GM10248 (cell line): Measurements from ENCODE around the gene PPP1R14C.

Experiments used
- CTCF ChIA-PET: fragments of 300-600 bp; sonication (Branson Sonifier 250); formaldehyde crosslinking; extraction: SDS; loops from one replicate; lab custom pipeline; 2021; ENCODE audit warnings: antibody characterized with exemption; lab: Yijun Ruan, JAX
- POLR2A ChIA-PET: fragments of 350-650 bp; sonication (Branson Sonifier 250); formaldehyde crosslinking; extraction: SDS; loops from one replicate; lab custom pipeline; 2020; ENCODE audit warnings: antibody characterized with exemption; lab: Yijun Ruan, JAX
- DNase-seq: peaks from one replicate; pipeline ENCODE4 v3.0.0; 2012; ENCODE audit errors: extremely low spot score
- TF ChIP-seq, protein P1 (sequence below): IDR thresholded peaks from 2 replicates; pipeline ENCODE4 v1.5.1; 2012; ENCODE audit warnings: mild to moderate bottlenecking, low read depth; ENCODE audit errors: extremely low read depth, missing control alignments, control extremely low read depth

PPP1R14C gene, protein sequence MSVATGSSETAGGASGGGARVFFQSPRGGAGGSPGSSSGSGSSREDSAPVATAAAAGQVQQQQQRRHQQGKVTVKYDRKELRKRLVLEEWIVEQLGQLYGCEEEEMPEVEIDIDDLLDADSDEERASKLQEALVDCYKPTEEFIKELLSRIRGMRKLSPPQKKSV

DNA sequence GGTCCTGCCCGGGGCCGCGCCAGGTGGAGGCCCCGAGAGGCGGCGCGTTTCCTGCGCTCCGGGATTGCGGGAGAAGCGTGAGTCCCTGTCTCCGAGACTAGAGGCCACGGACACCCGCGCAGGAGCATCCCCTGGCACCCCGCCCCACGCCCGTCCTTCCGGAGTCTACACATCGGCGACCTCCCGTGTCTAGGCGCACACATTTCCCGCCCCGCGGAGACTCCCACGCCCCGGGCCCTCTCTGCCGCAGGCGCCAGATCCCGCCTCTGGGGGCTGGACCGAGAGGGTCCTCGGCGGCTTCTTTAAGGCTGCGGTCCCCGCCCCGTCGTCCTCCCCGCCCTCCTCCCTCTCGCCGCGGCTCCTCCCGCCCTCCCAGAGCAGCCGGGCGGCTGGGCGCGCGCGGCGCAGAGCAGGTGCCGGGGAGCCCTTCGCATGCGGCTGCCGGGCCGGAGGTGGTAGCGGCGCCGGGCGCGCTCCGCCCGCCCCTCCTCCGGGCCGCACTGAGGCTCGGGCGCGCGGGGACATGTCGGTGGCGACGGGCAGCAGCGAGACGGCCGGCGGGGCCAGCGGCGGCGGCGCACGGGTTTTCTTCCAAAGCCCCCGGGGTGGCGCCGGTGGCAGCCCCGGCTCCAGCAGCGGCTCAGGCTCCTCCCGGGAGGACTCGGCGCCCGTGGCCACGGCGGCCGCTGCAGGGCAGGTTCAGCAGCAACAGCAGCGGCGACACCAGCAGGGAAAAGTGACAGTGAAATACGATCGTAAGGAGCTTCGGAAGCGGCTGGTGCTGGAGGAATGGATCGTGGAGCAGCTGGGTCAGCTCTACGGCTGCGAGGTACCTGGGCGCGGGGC, at the start of gene PPP1R14C:
Gene PPP1R14C (plus strand): TSS at position 375 of the 846 bp plus-strand sequence. CDS start 149 bp downstream, at position 524.
- TF ChIP-seq, protein P1, sequence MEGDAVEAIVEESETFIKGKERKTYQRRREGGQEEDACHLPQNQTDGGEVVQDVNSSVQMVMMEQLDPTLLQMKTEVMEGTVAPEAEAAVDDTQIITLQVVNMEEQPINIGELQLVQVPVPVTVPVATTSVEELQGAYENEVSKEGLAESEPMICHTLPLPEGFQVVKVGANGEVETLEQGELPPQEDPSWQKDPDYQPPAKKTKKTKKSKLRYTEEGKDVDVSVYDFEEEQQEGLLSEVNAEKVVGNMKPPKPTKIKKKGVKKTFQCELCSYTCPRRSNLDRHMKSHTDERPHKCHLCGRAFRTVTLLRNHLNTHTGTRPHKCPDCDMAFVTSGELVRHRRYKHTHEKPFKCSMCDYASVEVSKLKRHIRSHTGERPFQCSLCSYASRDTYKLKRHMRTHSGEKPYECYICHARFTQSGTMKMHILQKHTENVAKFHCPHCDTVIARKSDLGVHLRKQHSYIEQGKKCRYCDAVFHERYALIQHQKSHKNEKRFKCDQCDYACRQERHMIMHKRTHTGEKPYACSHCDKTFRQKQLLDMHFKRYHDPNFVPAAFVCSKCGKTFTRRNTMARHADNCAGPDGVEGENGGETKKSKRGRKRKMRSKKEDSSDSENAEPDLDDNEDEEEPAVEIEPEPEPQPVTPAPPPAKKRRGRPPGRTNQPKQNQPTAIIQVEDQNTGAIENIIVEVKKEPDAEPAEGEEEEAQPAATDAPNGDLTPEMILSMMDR = no peak
- no peak for DNase-seq
- ChIA-PET CTCF (interaction anchor here (1.3 kb wide), 1 partner anchor 9 kb away, joined by 4 read pairs; no protein-coding TSS in a partner anchor), POLR2A (no interaction called here)

DNA sequence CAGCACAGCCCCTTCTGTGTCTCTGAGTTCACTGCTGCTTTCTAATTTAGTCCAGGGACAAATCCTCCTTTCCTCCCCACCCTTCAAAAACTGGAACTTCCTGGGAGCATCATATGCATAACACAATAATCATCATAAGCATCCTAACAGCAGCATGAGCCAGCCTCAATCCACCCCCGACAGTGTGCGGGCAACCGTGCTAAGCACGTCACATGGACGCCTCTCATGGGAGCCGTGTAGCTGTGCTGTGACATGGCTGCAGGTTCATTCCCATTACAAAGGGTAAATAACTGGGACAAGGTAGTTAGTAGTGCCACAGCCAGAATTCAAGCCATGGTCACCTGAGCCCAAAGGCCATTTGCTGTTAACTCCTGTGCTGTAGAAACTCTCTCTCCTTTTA, 49.4 kb upstream of the PPP1R14C start:
- CTCF ChIA-PET = interaction anchor here (1.4 kb wide), 1 partner anchor 13 kb away, joined by 5 read pairs; no protein-coding TSS in a partner anchor
- TF ChIP-seq, protein P1 = no peak
- POLR2A ChIA-PET = no interaction called here
- no peak for DNase-seq

DNA sequence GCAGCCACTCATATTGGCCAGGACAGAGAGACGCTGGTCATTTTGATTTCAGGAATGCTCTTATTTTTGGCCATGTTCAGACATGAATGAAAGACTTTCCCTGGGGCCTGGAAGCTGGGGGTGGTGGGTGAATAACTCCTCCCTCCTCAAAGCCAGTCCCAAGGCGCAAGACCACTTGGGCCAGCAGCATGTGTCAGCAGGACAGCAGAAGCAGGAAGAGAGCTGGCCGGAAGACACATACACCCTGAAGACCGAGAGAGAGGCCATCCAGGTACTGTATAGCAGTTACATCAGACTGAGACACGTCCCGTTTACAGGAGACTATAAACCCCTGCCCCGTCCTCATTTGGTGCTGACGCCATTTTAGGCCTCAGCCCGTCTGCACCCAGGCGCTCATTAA, 44.7 kb upstream of the PPP1R14C start:
- TF ChIP-seq, protein P1 = no peak
- POLR2A ChIA-PET = no interaction called here
- DNase-seq = no peak
- CTCF ChIA-PET = interaction anchor here (3.1 kb wide), 1 partner anchor 18 kb away, joined by 13 read pairs; no protein-coding TSS in a partner anchor

DNA sequence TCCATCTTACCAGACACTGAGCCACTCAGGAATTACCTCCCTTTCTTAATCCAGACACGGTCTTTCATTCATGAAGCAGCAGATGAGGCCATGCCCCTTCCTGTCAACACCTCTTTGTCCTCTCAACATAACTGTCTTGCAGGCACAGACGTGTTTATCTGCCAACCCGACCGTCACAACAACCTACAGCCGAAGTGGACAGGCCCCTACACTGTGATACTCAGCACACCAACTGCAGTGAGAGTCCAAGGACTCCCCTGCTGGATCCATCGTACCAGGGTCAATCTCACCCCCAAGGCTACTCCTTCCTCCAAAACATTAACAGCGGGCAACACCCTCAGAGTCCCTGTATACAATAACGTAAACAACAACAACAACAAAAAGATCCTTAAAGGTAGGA, 43.3 kb upstream of the PPP1R14C start:
- DNase-seq = no peak
- POLR2A ChIA-PET = no interaction called here
- CTCF ChIA-PET = no interaction called here
- TF ChIP-seq, protein P1 = no peak

DNA sequence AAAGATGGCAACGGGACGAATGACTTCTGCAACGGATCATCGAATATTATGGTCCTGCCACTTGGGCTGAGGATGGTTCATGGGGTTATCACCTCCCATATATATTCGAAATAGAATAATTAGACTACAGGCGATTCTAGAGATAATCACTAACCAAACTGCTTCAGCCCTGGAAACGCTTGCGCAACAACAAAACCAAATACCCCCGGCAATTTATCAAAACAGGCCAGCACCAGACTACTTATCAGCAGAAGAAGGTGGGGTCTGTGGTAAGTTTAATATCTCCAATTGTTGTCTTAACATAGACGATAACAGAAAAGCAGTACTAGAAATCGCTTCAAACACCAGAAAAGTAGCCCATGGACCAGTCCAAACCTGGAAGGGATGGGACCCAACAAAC, 42.9 kb upstream of the PPP1R14C start:
- POLR2A ChIA-PET = no interaction called here
- DNase-seq = no peak
- CTCF ChIA-PET = interaction anchor here (1.0 to 2.0 kb wide), 2 partner anchors 19 to 148 kb away, joined by 3 to 4 read pairs; no protein-coding TSS in a partner anchor
- TF ChIP-seq, protein P1 = no peak

DNA sequence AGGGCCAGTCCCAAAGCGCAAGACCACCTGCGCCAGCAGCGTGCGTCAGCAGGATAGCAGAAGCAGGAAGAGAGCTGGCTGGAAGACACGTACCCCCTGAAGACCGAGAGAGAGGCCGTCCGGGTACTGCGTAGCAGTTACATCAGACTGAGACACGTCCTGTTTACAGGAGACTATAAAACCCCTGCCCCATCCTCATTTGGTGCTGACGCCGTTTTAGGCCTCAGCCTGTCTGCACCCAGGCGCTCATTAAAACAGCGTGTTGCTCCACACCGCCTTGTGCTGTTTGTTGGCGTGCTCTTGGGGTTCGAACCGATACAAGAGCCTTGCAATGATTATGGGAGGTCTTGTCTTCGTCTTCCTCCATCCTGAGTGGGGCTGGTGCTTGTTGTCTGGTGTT, 42.1 kb upstream of the PPP1R14C start:
- ChIA-PET POLR2A (no interaction called here), CTCF (interaction anchor here (1.0 to 2.0 kb wide), 2 partner anchors 20 to 147 kb away, joined by 3 to 4 read pairs; no protein-coding TSS in a partner anchor)
- TF ChIP-seq, protein P1 = no peak
- DNase-seq = no peak
